CD14-positive monocyte (primary cell): ENCODE results near the gene ACLY. TPM values are rescaled to one million over a fixed set of nuclear protein-coding genes. Genes with fewer than 3 reads are reported as not detected.

ENCODE experiments used
- DNase-seq, 3 donors: peaks; one replicate each; pipeline ENCODE4 v3.0.0-alpha.2; 2011 to 2022
- H2AFZ ChIP-seq: 2 replicates; pipeline ENCODE4 v1.6.0; 2012; ENCODE audit warnings: mild to moderate bottlenecking, low read depth, low read length, inconsistent platforms; ENCODE audit not compliant: insufficient read depth, poor library complexity, severe bottlenecking
- H3K27ac ChIP-seq, 2 donors: 1 replicate in 1 of 2; 2 replicates in 1 of 2; pipeline ENCODE4 v1.5.1; 2012 to 2013; ENCODE audit warnings: low read length in 2 of 2, control low read depth in 1 of 2, inconsistent platforms in 1 of 2, low read depth in 1 of 2, mild to moderate bottlenecking in 1 of 2
- H3K27me3 ChIP-seq, 2 donors: one replicate each; pipeline versions ENCODE4 v1.6.0 to v1.6.1; 2011 to 2013; ENCODE audit warnings: low read length in 2 of 2; ENCODE audit not compliant: control insufficient read depth in 2 of 2, insufficient read depth in 2 of 2
- H3K36me3 ChIP-seq, 2 donors: replicated peaks in 1 of 2; 1 replicate in 1 of 2; 2 replicates in 1 of 2; pipeline versions ENCODE4 v1.5.1 to v1.6.1; 2012 to 2013; ENCODE audit warnings: low read length in 2 of 2, control low read depth in 1 of 2, inconsistent platforms in 1 of 2, mild to moderate bottlenecking in 1 of 2; ENCODE audit not compliant: insufficient read depth in 2 of 2, control insufficient read depth in 1 of 2
- H3K4me1 ChIP-seq, 2 donors: 1 replicate in 1 of 2; 2 replicates in 1 of 2; pipeline versions ENCODE4 v1.5.1 to v1.6.1; 2012 to 2013; ENCODE audit warnings: low read length in 2 of 2, control low read depth in 1 of 2, inconsistent platforms in 1 of 2, mild to moderate bottlenecking in 1 of 2, moderate library complexity in 1 of 2; ENCODE audit not compliant: insufficient read depth in 2 of 2, control insufficient read depth in 1 of 2
- H3K4me2 ChIP-seq: replicated peaks from 2 replicates; pipeline ENCODE3; 2012; ENCODE audit warnings: low read length, moderate library complexity, mild to moderate bottlenecking; ENCODE audit not compliant: poor library complexity, severe bottlenecking; ENCODE audit errors: extremely low read depth
- H3K4me3 ChIP-seq, 3 experiments: fragments of 200-600 bp in 1 of 3; sonication (generic) in 1 of 3; replicated peaks in 1 of 3; 1 replicate in 2 of 3; 2 replicates in 1 of 3; pipeline ENCODE4 v1.5.1; 2011 to 2013; ENCODE audit warnings: low read length in 3 of 3, mild to moderate bottlenecking in 3 of 3, control low read depth in 2 of 3, low read depth in 2 of 3, inconsistent platforms in 1 of 3, moderate library complexity in 1 of 3
- H3K79me2 ChIP-seq: 2 replicates; pipeline ENCODE4 v1.6.0; 2012; ENCODE audit warnings: mild to moderate bottlenecking, control low read depth, inconsistent platforms, low read length, moderate library complexity; ENCODE audit not compliant: insufficient read depth
- H3K9ac ChIP-seq: 2 replicates; pipeline ENCODE4 v1.6.0; 2017; ENCODE audit warnings: low read length, mild to moderate bottlenecking; ENCODE audit not compliant: insufficient read depth, poor library complexity, severe bottlenecking
- H3K9me3 ChIP-seq, 2 donors: replicated peaks in 1 of 2; 1 replicate in 1 of 2; 2 replicates in 1 of 2; pipeline versions ENCODE4 v1.5.1 to v1.6.1; 2012 to 2013; ENCODE audit warnings: low read length in 2 of 2, control low read depth in 1 of 2; ENCODE audit not compliant: control insufficient read depth in 1 of 2, insufficient read depth in 1 of 2
- H4K20me1 ChIP-seq: 2 replicates; pipeline ENCODE4 v1.6.0; 2012; ENCODE audit warnings: mild to moderate bottlenecking, low read length, control low read depth, moderate library complexity; ENCODE audit not compliant: insufficient read depth
- H3K27ac Mint-ChIP-seq, 7 donors: one replicate each; pipeline ENCODE4 v1.8.0; 2020; ENCODE audit warnings: mild to moderate bottlenecking in 7 of 7, mixed read lengths in 7 of 7, moderate library complexity in 6 of 7, inconsistent platforms in 2 of 7
- H3K27me3 Mint-ChIP-seq, 3 donors: one replicate each; pipeline ENCODE4 v1.8.0; 2021 to 2022; ENCODE audit warnings: low read depth in 3 of 3, mild to moderate bottlenecking in 3 of 3, mixed read lengths in 3 of 3, moderate library complexity in 3 of 3, inconsistent platforms in 1 of 3
- H3K36me3 Mint-ChIP-seq, 2 donors: one replicate each; pipeline ENCODE4 v1.8.0; 2020; ENCODE audit warnings: mixed read lengths in 2 of 2, inconsistent platforms in 1 of 2, mild to moderate bottlenecking in 1 of 2
- H3K4me1 Mint-ChIP-seq: one replicate; pipeline ENCODE4 v1.8.0; 2020; ENCODE audit warnings: mild to moderate bottlenecking, mixed read lengths
- H3K4me3 Mint-ChIP-seq, 2 donors: one replicate each; pipeline ENCODE4 v1.8.0; 2020; ENCODE audit warnings: mild to moderate bottlenecking in 2 of 2, mixed read lengths in 2 of 2, moderate library complexity in 1 of 2
- H3K9me3 Mint-ChIP-seq, 7 donors: one replicate each; pipeline ENCODE4 v1.8.0; 2020 to 2022; ENCODE audit warnings: mixed read lengths in 7 of 7, mild to moderate bottlenecking in 6 of 7, moderate library complexity in 6 of 7, inconsistent platforms in 2 of 7
- CTCF ChIP-seq: fragments of 200-600 bp; IDR thresholded peaks from one replicate; pipeline ENCODE4 v1.8.0; 2022; ENCODE audit warnings: antibody characterized with exemption, mild to moderate bottlenecking
- WGBS: methylation state at CpG from one replicate; pipeline ENCODE4 v1.1.5; 2013; ENCODE audit warnings: missing lambda C conversion rate; ENCODE audit not compliant: insufficient coverage; 5-methylcytosine and 5-hydroxymethylcytosine counted together
- intact Hi-C, 2 donors: fragments of 100-400 bp; cut with micrococcal nuclease; formaldehyde crosslinking; loops; one replicate each; pipeline versions ENCODE4 v1.15.0 to v1.15.1; 2023
- polyA plus RNA-seq, 3 donors: library from polyadenylated mRNA; depleted of rRNA in 1 of 3; unstranded in 2 of 3; stranded (reverse) in 1 of 3; fragments of 300-500 nt in 2 of 3; fragments of >200 nt in 1 of 3; fragmentation: Illumina TruSeq in 2 of 3; gene quantifications; 1 replicate in 2 of 3; 2 replicates in 1 of 3; pipeline ENCODE4 v1.2.3, GENCODE V29; 2012 to 2021

ACLY gene
- polyA plus RNA-seq, 3 donors = 41.0 to 48.3 (median 45.1) TPM

- H3K4me3 Mint-ChIP-seq = peak overlapping the region; percentile 79 to 91
- Histone ChIP-seq H3K27ac (peak overlapping the region in 1 of 2 donors; percentile 48), H3K4me2 (peak overlapping the region; percentile 89), H3K4me1 (peaks cover 19 to 36% of the 10 kb centered on the region in 2 donors), H3K36me3 (peaks cover 9 to 18% of the 10 kb centered on the region in 2 donors), H3K9ac (peak overlapping the region; percentile 52), H4K20me1 (peaks cover 39% of the 10 kb centered on the region), H3K79me2 (peaks cover 36% of the 10 kb centered on the region), H2AFZ (peak overlapping the region; percentile 82), H3K4me3 (peak overlapping the region; percentile 42 to 92 (median 52)), H3K9me3 (no peaks in the 10 kb centered on the region), H3K27me3 (no peaks in the 10 kb centered on the region)
- H3K4me1 Mint-ChIP-seq = peaks cover 44% of the 10 kb centered on the region
- peaks cover 4 to 15% of the 10 kb centered on the region in 2 donors for H3K36me3 Mint-ChIP-seq
- no peak for TF ChIP-seq CTCF
- peaks cover 0 to 2% (median 0%) of the 10 kb centered on the region in 3 donors for H3K27me3 Mint-ChIP-seq
- peak overlapping the region; percentile 1 to 81 (median 33) for H3K27ac Mint-ChIP-seq
- WGBS = under 1% methylated on average over 15 of the region's 18 CpGs
- H3K9me3 Mint-ChIP-seq = no peaks in the 10 kb centered on the region
- intact Hi-C loops = loop anchor here in 1 of 2 donors (2.0 to 5.0 kb wide), 2 partner anchors 46 to 189 kb away; partner anchors contain the start of gene RAB5C
- peak in 1 of 3 donors; percentile 17 for DNase-seq
Observed at GRCh38 chr17:41965694-41966462, 47.1 kb upstream of the ACLY start.

DNA sequence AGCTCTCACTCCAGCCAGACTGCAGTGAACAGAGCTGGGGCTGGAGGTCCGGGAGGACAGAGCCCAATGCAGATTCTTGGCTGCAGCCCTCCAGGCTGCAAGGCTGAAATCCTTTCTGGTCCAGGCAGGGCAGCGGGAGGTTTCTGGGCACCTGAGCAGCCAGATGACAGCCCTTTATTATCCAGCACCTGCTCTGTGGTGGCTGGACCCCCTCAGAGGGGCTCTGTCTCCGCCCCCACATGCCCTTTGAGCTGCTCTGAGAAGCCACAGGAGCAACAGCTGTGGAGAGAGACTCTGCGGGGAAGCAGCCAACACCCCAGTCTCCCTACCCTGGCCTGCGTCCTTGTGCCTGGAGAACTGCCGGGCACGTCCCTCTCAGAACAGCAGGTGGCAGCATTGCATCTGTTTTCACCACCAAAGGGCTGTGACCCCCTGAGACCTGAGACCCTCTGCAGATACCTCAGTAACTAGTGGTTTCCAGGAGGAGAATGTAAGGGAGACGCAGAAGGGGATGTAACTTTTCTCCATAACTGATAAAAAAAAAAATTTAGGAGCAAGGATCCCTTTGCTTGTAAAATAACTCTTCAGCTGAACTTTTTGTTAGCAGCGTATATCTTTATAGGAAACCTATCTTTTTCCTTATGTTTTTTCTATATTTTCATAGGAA lies 44.1 kb upstream of the ACLY start:
- intact Hi-C loops = loop anchor here (1.0 to 2.0 kb wide), 2 partner anchors 153 to 154 kb away; no protein-coding TSS in a partner anchor
- H3K9me3 Mint-ChIP-seq = no peaks in the 10 kb centered on the region
- Histone ChIP-seq H3K27me3 (no peaks in the 10 kb centered on the region), H3K9me3 (no peaks in the 10 kb centered on the region), H3K4me1 (peaks cover 18 to 23% of the 10 kb centered on the region in 2 donors), H3K27ac (no peak overlapping the region), H3K9ac (no peak overlapping the region), H3K4me2 (no peak overlapping the region), H2AFZ (peak overlapping the region; percentile 56), H3K4me3 (no peak overlapping the region), H4K20me1 (peaks cover 10% of the 10 kb centered on the region), H3K79me2 (peaks cover 10% of the 10 kb centered on the region), H3K36me3 (peaks cover 0 to under 1% of the 10 kb centered on the region in 2 donors)
- TF ChIP-seq CTCF = peak; percentile 92
- peak; percentile 46 to 64 (median 61) for DNase-seq
- H3K27me3 Mint-ChIP-seq = peaks cover 0 to 2% (median 0%) of the 10 kb centered on the region in 3 donors
- no peak overlapping the region for H3K27ac Mint-ChIP-seq
- peaks cover 32% of the 10 kb centered on the region for H3K4me1 Mint-ChIP-seq
- no peak overlapping the region for H3K4me3 Mint-ChIP-seq
- peaks cover 1% of the 10 kb centered on the region in 2 donors for H3K36me3 Mint-ChIP-seq
- WGBS = 21% methylated on average over 4 of the region's 9 CpGs
